H1 (cell line): ENCODE data around the gene TFF2. TPM values are rescaled to one million over a fixed set of nuclear protein-coding genes. Genes with fewer than 3 reads are reported as not detected.

Experiments
- CTCF ChIA-PET: fragments of 300-600 bp; sonication (Branson Sonifier 250); formaldehyde crosslinking; loops from one replicate; lab custom pipeline; 2021; ENCODE audit not compliant: partially characterized antibody; lab: Charles Lee
- POLR2A ChIA-PET: fragments of 300-600 bp; sonication (Branson Sonifier 250); formaldehyde crosslinking; loops from one replicate; lab custom pipeline; 2021; ENCODE audit warnings: inconsistent platforms; ENCODE audit not compliant: partially characterized antibody; lab: Charles Lee
- DNase-seq, 2 experiments: peaks; one replicate each; pipeline versions ENCODE4 v3.0.0 to v3.0.0-alpha.2; 2010 to 2022; ENCODE audit warnings: low spot score in 2 of 2, low read depth in 1 of 2, mixed read lengths in 1 of 2
- FAIRE-seq: peaks from 2 replicates; lab custom pipeline; 2011; peaks lifted over from hg19 to GRCh38; lab: Jason Lieb, UNC
- H2AFZ ChIP-seq: 2 replicates; pipeline ENCODE4 v1.8.1; 2012; ENCODE audit warnings: low read length, inconsistent platforms
- H2AK5ac ChIP-seq: 2 replicates; pipeline ENCODE4 v1.6.1; 2013; ENCODE audit warnings: low read depth, low read length
- H2BK120ac ChIP-seq: replicated peaks from 2 replicates; pipeline ENCODE3; 2013; ENCODE audit warnings: low read depth, low read length, inconsistent platforms
- H2BK12ac ChIP-seq: 2 replicates; pipeline ENCODE4 v1.6.1; 2013; ENCODE audit warnings: low read depth, low read length
- H2BK15ac ChIP-seq: 2 replicates; pipeline ENCODE4 v1.6.1; 2013; ENCODE audit warnings: low read length
- H2BK20ac ChIP-seq: 2 replicates; pipeline ENCODE4 v1.6.1; 2013; ENCODE audit warnings: low read length
- H2BK5ac ChIP-seq: 2 replicates; pipeline ENCODE4 v1.6.1; 2013; ENCODE audit warnings: low read depth, low read length
- H3K14ac ChIP-seq: 2 replicates; pipeline ENCODE4 v1.6.1; 2013; ENCODE audit warnings: inconsistent platforms; ENCODE audit not compliant: insufficient read length
- H3K18ac ChIP-seq: 2 replicates; pipeline ENCODE4 v1.6.1; 2013; ENCODE audit warnings: low read length; ENCODE audit errors: extremely low read depth
- H3K23ac ChIP-seq: 2 replicates; pipeline ENCODE4 v1.6.1; 2013; ENCODE audit warnings: inconsistent platforms; ENCODE audit not compliant: insufficient read length
- H3K23me2 ChIP-seq: 2 replicates; pipeline ENCODE4 v1.6.1; 2013; ENCODE audit warnings: low read depth, low read length
- H3K27ac ChIP-seq: 2 replicates; pipeline ENCODE4 v1.6.1; 2011; ENCODE audit warnings: low read depth, low read length, inconsistent platforms
- H3K27me3 ChIP-seq, 4 experiments: replicated peaks in 1 of 4; 1 replicate in 1 of 4; 2 replicates in 3 of 4; pipeline versions ENCODE4 v1.6.1 to v1.8.1; 2011 to 2013; ENCODE audit warnings: low read length in 3 of 4, mild to moderate bottlenecking in 3 of 4, inconsistent platforms in 2 of 4, mixed read lengths in 2 of 4, moderate library complexity in 1 of 4; ENCODE audit not compliant: control insufficient read depth in 3 of 4, insufficient read depth in 3 of 4; ENCODE audit errors: extremely low read depth in 1 of 4
- H3K36me3 ChIP-seq, 4 experiments: 2 replicates each; pipeline versions ENCODE4 v1.6.1 to v1.8.1; 2011 to 2013; ENCODE audit warnings: mild to moderate bottlenecking in 4 of 4, low read length in 3 of 4, moderate library complexity in 2 of 4, control low read depth in 1 of 4, inconsistent platforms in 1 of 4; ENCODE audit not compliant: insufficient read depth in 4 of 4, control insufficient read depth in 2 of 4
- H3K4ac ChIP-seq: replicated peaks from 2 replicates; pipeline ENCODE3; 2013; ENCODE audit warnings: low read length, low read depth, mixed read lengths, inconsistent platforms; ENCODE audit not compliant: insufficient read length
- H3K4me1 ChIP-seq, 4 experiments: replicated peaks in 1 of 4; 1 replicate in 1 of 4; 2 replicates in 3 of 4; pipeline versions ENCODE4 v1.6.1 to v1.8.1; 2011 to 2013; ENCODE audit warnings: low read length in 3 of 4, inconsistent platforms in 2 of 4, mixed read lengths in 1 of 4; ENCODE audit not compliant: insufficient read depth in 4 of 4, control insufficient read depth in 3 of 4
- H3K4me2 ChIP-seq, 2 experiments: 2 replicates each; pipeline versions ENCODE4 v1.6.1 to v1.8.1; 2011 to 2013; ENCODE audit warnings: low read depth in 2 of 2, low read length in 2 of 2, control low read depth in 1 of 2, inconsistent platforms in 1 of 2, mild to moderate bottlenecking in 1 of 2; ENCODE audit not compliant: insufficient read depth in 1 of 2
- H3K4me3 ChIP-seq, 4 experiments: fragments of 200-600, 300-600 bp in 1 of 4; sonication (generic), shearing (Covaris generic), sonication (Bioruptor Twin) in 1 of 4; 2 replicates each; pipeline versions ENCODE4 v1.5.1 to v1.8.1; 2011 to 2016; ENCODE audit warnings: low read length in 4 of 4, low read depth in 3 of 4, control low read depth in 2 of 4, inconsistent platforms in 2 of 4, mild to moderate bottlenecking in 2 of 4, mixed read lengths in 1 of 4, moderate library complexity in 1 of 4; ENCODE audit not compliant: insufficient read depth in 2 of 4; ENCODE audit errors: extremely low read depth in 1 of 4
- H3K56ac ChIP-seq: replicated peaks from 2 replicates; pipeline ENCODE3; 2013; ENCODE audit warnings: low read depth, mild to moderate bottlenecking, mixed read lengths, low read length, inconsistent platforms; ENCODE audit not compliant: insufficient read length
- H3K79me1 ChIP-seq: 2 replicates; pipeline ENCODE4 v1.6.1; 2013; ENCODE audit warnings: low read depth, low read length, control low read depth
- H3K79me2 ChIP-seq, 2 experiments: 2 replicates each; pipeline versions ENCODE4 v1.6.1 to v1.8.1; 2012 to 2013; ENCODE audit warnings: low read length in 2 of 2, mild to moderate bottlenecking in 2 of 2, inconsistent platforms in 1 of 2; ENCODE audit not compliant: insufficient read depth in 2 of 2, control insufficient read depth in 1 of 2
- H3K9ac ChIP-seq, 4 experiments: replicated peaks in 1 of 4; 1 replicate in 1 of 4; 2 replicates in 3 of 4; pipeline versions ENCODE4 v1.6.1 to v1.8.1; 2011 to 2013; ENCODE audit warnings: low read depth in 3 of 4, low read length in 3 of 4, control low read depth in 2 of 4, mild to moderate bottlenecking in 2 of 4, moderate library complexity in 2 of 4, inconsistent platforms in 1 of 4; ENCODE audit errors: extremely low read depth in 1 of 4
- H3K9me3 ChIP-seq, 2 experiments: 2 replicates each; pipeline versions ENCODE4 v1.6.1 to v1.8.1; 2012 to 2013; ENCODE audit warnings: mild to moderate bottlenecking in 2 of 2, moderate library complexity in 2 of 2, control low read depth in 1 of 2, inconsistent platforms in 1 of 2, low read depth in 1 of 2, low read length in 1 of 2, mixed read lengths in 1 of 2; ENCODE audit not compliant: insufficient read depth in 2 of 2
- H4K20me1 ChIP-seq, 2 experiments: replicated peaks in 1 of 2; 2 replicates each; pipeline versions ENCODE3 to v1.8.1; 2011 to 2013; ENCODE audit warnings: inconsistent platforms in 2 of 2, low read length in 2 of 2, mild to moderate bottlenecking in 1 of 2; ENCODE audit not compliant: insufficient read depth in 2 of 2, control insufficient read depth in 1 of 2
- H4K5ac ChIP-seq: 2 replicates; pipeline ENCODE4 v1.6.1; 2013; ENCODE audit warnings: low read length, low read depth, mixed read lengths, inconsistent platforms; ENCODE audit not compliant: insufficient read length
- H4K8ac ChIP-seq: 2 replicates; pipeline ENCODE4 v1.8.0; 2013; ENCODE audit warnings: mild to moderate bottlenecking, moderate library complexity, low read length, inconsistent platforms; ENCODE audit not compliant: insufficient read depth; ENCODE audit errors: extremely low read depth
- H4K91ac ChIP-seq: replicated peaks from 2 replicates; pipeline ENCODE3; 2013; ENCODE audit warnings: low read length, mixed read lengths, inconsistent platforms; ENCODE audit not compliant: insufficient read length
- CEBPB ChIP-seq: IDR thresholded peaks from 2 replicates; pipeline ENCODE4 v1.6.1; 2012; ENCODE audit warnings: low read depth, low read length
- CTBP2 ChIP-seq: IDR thresholded peaks from 2 replicates; pipeline ENCODE4 v1.7.0; 2011; ENCODE audit warnings: borderline replicate concordance, mild to moderate bottlenecking, moderate library complexity, mixed read lengths, low read length; ENCODE audit not compliant: insufficient read depth, insufficient read length
- GTF2F1 ChIP-seq: IDR thresholded peaks from 2 replicates; pipeline ENCODE4 v1.6.1; 2012; ENCODE audit warnings: low read depth, low read length, improper control_type of control experiment, borderline replicate concordance
- HDAC2 ChIP-seq, 2 experiments: fragments of 300-600 bp in 1 of 2; sonication (generic) in 1 of 2; IDR thresholded peaks; 2 replicates each; pipeline ENCODE4 v1.6.1; 2011 to 2012; ENCODE audit warnings: low read depth in 2 of 2, low read length in 2 of 2, mild to moderate bottlenecking in 2 of 2, moderate library complexity in 2 of 2, borderline replicate concordance in 1 of 2, inconsistent platforms in 1 of 2
- POLR2AphosphoS5 ChIP-seq: IDR thresholded peaks from 2 replicates; pipeline ENCODE4 v1.6.1; 2011; ENCODE audit warnings: low read depth, low read length
- POU5F1 ChIP-seq: IDR thresholded peaks from 2 replicates; pipeline ENCODE4 v1.6.1; 2011; ENCODE audit warnings: low read depth, mild to moderate bottlenecking, low read length, moderate library complexity
- RXRA ChIP-seq: IDR thresholded peaks from 2 replicates; pipeline ENCODE4 v1.6.1; 2011; ENCODE audit warnings: low read depth, mild to moderate bottlenecking, low read length, moderate library complexity; ENCODE audit not compliant: insufficient read depth
- SAP30 ChIP-seq: fragments of 300-600 bp; sonication (generic); IDR thresholded peaks from 2 replicates; pipeline ENCODE4 v1.7.1; 2012; ENCODE audit warnings: low read length, moderate library complexity, mild to moderate bottlenecking, inconsistent platforms; ENCODE audit not compliant: insufficient read depth, insufficient replicate concordance
- TBP ChIP-seq: IDR thresholded peaks from 2 replicates; pipeline ENCODE4 v1.6.1; 2011; ENCODE audit warnings: low read depth, low read length, improper control_type of control experiment
- TEAD4 ChIP-seq: IDR thresholded peaks from 2 replicates; pipeline ENCODE4 v1.6.1; 2012; ENCODE audit warnings: low read depth, low read length, inconsistent platforms, mixed read lengths
- WGBS, 2 experiments: shearing (Covaris generic) in 1 of 2; methylation state at CpG; one replicate each; pipeline versions ENCODE4 v1.1.6 to v1.1.7; 2013 to 2015; ENCODE audit warnings: low lambda C conversion rate in 2 of 2, mixed read lengths in 2 of 2, inconsistent platforms in 1 of 2, low coverage in 1 of 2, missing lambda C conversion rate in 1 of 2; ENCODE audit not compliant: insufficient replicate concordance in 2 of 2, insufficient coverage in 1 of 2, insufficient read length in 1 of 2; ENCODE audit errors: extremely low coverage in 1 of 2, missing lambda C conversion rate in 1 of 2; 5-methylcytosine and 5-hydroxymethylcytosine counted together
- polyA plus RNA-seq, 7 experiments: library from polyadenylated mRNA; depleted of rRNA in 3 of 7; stranded (reverse) in 5 of 7; unstranded in 2 of 7; fragments of >200 nt in 5 of 7; fragments of 200-250 nt in 2 of 7; gene quantifications; 1 replicate in 5 of 7; 2 replicates in 1 of 7; 4 replicates in 1 of 7; pipeline versions ENCODE4 v1.2.1 to v1.2.3, GENCODE V29; 2011 to 2013; ENCODE audit warnings: missing spikeins in 2 of 7, mixed read lengths in 2 of 7
- total RNA-seq: library from RNA; stranded (reverse); fragmentation: NEBNext Ultra II Directional; extraction: Animal tissue kit (Norgen Biotek cat#: 25700); gene quantifications from 2 replicates; pipeline ENCODE4 v1.2.1, GENCODE V29; 2021
- TF ChIP-seq, protein P1 (sequence below): IDR thresholded peaks from 2 replicates; pipeline ENCODE4 v1.6.1; 2012; ENCODE audit warnings: inconsistent platforms

Gene TFF2
- total and polyA plus RNA-seq, 2 of the 8 experiments (the other 6 are each of a cell fraction or from before 2014, with no cell fraction given), result not detected

- no peak for DNase-seq
- no peak overlapping the region for H3K56ac ChIP-seq
- H3K9me3 ChIP-seq, result no peaks in the 10 kb centered on the region
- no peak overlapping the region for H4K5ac ChIP-seq
- no peaks in the 10 kb centered on the region for H3K79me2 ChIP-seq
- no peak overlapping the region for H2BK12ac ChIP-seq
- ChIA-PET POLR2A (no interaction called here), CTCF (interaction anchor here (0.7 to 2.2 kb wide), 9 partner anchors 11 to 151 kb away, joined by 3 to 11 read pairs (median 4); no protein-coding TSS in a partner anchor)
- H4K8ac ChIP-seq, result no peak overlapping the region
- H3K14ac ChIP-seq, result no peak overlapping the region
- no peak overlapping the region for H3K9ac ChIP-seq
- H4K91ac ChIP-seq, result no peak overlapping the region
- no peak overlapping the region for H2BK20ac ChIP-seq
- H3K36me3 ChIP-seq, result no peaks in the 10 kb centered on the region; a peak in 1 of 8 replicates
- H3K18ac ChIP-seq, result no peak overlapping the region
- no peak overlapping the region for H2AFZ ChIP-seq
- no peak overlapping the region for H2BK5ac ChIP-seq
- H2BK120ac ChIP-seq, result no peak overlapping the region
- H3K27ac ChIP-seq, result no peak overlapping the region
- WGBS, 2 experiments, result 91% methylated on average over 7 of the region's 7 CpGs; no CpG with 5 or more reads in 1 of the 2 experiments
- H3K23me2 ChIP-seq, result peaks cover 16% of the 10 kb centered on the region; the same call in 1 of the 2 replicates
- no peak overlapping the region for H3K4ac ChIP-seq
- no peak for FAIRE-seq
- no peak overlapping the region for H3K23ac ChIP-seq
- H3K27me3 ChIP-seq, result no peaks in the 10 kb centered on the region; a peak in 1 of 7 replicates
- H4K20me1 ChIP-seq, result peaks cover 0 to 11% of the 10 kb centered on the region in 2 experiments
- H2AK5ac ChIP-seq, result no peak overlapping the region
- H3K4me2 ChIP-seq, result no peak overlapping the region
- H2BK15ac ChIP-seq, result no peak overlapping the region
- no peak for TF ChIP-seq POLR2AphosphoS5
- no peak for TF ChIP-seq TBP
- no peak for TF ChIP-seq TEAD4
- TF ChIP-seq CTBP2, result no peak
- TF ChIP-seq, protein P1, sequence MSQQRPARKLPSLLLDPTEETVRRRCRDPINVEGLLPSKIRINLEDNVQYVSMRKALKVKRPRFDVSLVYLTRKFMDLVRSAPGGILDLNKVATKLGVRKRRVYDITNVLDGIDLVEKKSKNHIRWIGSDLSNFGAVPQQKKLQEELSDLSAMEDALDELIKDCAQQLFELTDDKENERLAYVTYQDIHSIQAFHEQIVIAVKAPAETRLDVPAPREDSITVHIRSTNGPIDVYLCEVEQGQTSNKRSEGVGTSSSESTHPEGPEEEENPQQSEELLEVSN, result no peak
- no peak for TF ChIP-seq RXRA
- no peak for TF ChIP-seq SAP30
- TF ChIP-seq GTF2F1, result no peak
- TF ChIP-seq POU5F1, result no peak
- no peak for TF ChIP-seq CEBPB
- TF ChIP-seq HDAC2 (IDR thresholded peaks at IDR 0.05; ENCODE audit: borderline replicate concordance in 1 of 2, low read depth in 2 of 2, low read length in 2 of 2), result no peak
- H3K4me3 ChIP-seq, result no peak overlapping the region
- peaks cover 8% of the 10 kb centered on the region for H3K79me1 ChIP-seq
- no peaks in the 10 kb centered on the region for H3K4me1 ChIP-seq
These were observed 54.3 kb downstream of the TFF2 start for GRCh38 chr21:42296501-42296900.
